Astrocyte of the cerebellum (primary cell): ENCODE data around the gene KIAA0513.

Experiments used
- DNase-seq: peaks from one replicate; pipeline ENCODE4 v3.0.0-alpha.2; 2011; ENCODE audit warnings: low read depth
- H3K4me3 ChIP-seq: 2 replicates; pipeline ENCODE4 v1.5.1; 2011; ENCODE audit warnings: mild to moderate bottlenecking, low read depth, low read length, moderate library complexity
- CTCF ChIP-seq: IDR thresholded peaks from 2 replicates; pipeline ENCODE4 v1.5.1; 2012; ENCODE audit warnings: low read length, low read depth, moderate library complexity, mild to moderate bottlenecking; ENCODE audit errors: missing control alignments
- in situ Hi-C: cut with HindIII; loops from 2 replicates; pipeline ENCODE4 v1.10.0; 2017; ENCODE audit warnings: low sequenced_read_pairs

Gene KIAA0513

DNA sequence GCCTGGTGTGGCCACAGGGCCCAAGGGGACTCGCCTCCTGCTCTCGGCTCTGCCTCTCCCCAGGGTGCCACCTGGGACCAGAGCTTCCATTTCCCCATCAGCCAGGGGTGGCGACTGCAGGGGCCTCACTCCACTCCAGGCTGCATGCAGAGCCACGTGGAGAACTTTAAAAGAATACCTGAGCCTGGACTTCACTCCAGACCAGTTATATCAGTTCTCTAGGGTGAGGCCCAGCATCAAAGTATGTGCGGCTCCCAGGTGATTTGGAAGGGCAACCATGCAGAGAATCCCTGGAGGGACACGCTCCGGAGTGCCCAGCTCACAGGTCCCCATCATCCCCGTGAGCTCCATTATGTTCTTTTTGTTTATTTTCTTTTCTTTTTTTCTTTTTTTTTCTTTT lies 39.8 kb downstream of the KIAA0513 start:
- TF ChIP-seq CTCF: no peak
- DNase-seq: no peak
- H3K4me3 ChIP-seq: no peak overlapping the region
- in situ Hi-C loops: no loop called here

DNA sequence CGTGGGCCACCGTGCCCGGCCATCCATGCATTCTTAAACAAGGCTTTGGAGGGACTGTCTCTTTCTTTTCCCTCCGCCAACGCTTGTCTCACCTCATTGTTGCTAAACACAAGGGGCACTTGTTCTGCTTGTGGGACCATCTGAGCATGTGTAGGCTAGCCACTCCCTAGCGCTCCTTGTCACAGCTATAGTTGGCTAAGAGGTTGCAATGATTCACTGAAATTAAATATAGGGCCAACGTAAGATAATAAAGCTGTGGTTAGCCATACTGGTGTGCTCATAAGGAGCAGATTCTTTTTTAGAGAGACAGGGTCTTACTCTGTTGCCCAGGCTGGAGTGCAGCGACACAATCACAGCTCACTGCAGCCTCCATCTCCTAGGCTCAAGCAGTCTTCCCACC lies 41.2 kb downstream of the KIAA0513 start:
- DNase-seq: no peak
- H3K4me3 ChIP-seq: no peak overlapping the region
- no peak for TF ChIP-seq CTCF
- in situ Hi-C loops: no loop called here

DNA sequence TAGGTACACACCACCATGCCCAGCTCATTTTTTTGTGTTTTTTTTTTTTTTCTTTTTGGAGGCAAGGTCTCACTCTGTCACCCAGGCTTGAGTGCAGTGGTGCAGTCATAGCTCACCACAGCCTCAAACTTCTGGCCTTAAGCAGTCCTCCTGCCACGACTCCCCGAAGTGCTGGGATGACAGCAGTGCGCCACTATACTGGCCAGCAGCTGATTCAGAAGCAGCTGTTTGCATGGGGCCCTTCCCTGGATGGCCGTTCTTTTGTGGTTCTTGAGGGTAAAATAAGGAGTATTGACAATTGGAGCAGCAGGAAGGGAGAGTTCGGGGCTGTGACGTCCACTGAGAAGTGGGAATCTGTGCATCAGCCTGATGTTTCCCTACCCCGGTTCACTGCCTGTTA lies 41.6 kb downstream of the KIAA0513 start:
- in situ Hi-C loops: no loop called here
- no peak for DNase-seq
- TF ChIP-seq CTCF: no peak
- no peak overlapping the region for H3K4me3 ChIP-seq

GRCh38 chr16:85072076-85072860 lies 44.7 kb downstream of the KIAA0513 start:
- DNase-seq: no peak
- no peak overlapping the region for H3K4me3 ChIP-seq
- in situ Hi-C loops: no loop called here
- TF ChIP-seq CTCF: no peak

- no peak for DNase-seq
- in situ Hi-C loops: no loop called here
- no peak for TF ChIP-seq CTCF
- no peak overlapping the region for H3K4me3 ChIP-seq
Measured at GRCh38 chr16:85072947-85073346, 45.4 kb downstream of the KIAA0513 start.

DNA sequence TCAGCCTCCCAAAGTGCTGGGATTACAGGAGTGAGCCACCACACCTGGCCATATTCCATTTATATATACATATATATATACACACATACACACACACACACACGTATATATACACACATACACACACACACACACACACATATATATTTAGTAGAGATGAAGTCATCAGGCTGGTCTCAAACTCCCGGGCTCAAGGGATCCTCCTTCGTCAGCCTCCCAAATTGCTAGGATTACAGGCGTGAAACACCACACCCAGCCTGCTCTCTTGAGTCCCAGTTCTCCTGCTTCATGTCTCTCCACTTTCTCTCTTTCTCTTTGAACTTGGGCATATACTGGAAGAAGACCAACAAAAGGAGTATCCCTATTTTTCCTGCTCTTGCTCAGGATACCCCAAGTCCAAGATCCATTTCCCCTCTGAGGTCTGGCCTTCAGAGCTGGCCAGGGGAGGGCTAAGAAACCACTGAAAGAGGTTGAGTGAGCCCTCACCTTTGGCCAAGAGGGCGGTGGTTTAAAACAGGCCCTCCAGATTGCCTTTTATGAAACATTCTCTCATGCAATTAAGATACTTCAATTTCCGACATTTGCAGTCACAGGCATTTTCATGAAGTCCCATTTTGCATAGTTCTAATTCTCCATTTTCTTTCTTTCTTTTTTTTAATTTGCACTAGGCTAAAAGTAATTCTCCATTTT lies 46.8 kb downstream of the KIAA0513 start:
- no peak for TF ChIP-seq CTCF
- H3K4me3 ChIP-seq: no peak overlapping the region
- in situ Hi-C loops: no loop called here
- DNase-seq: no peak
